Activated CD4-positive, alpha-beta T cell treated with anti-CD3 and anti-CD28 coated beads, Interleukin-2, amount 50 U/mL, for 16 hours (primary cell): ENCODE measurements around the gene MYH6.
"Not testable (repeated sequence)": the region's sequence is repeated elsewhere in the genome, so short reads cannot be mapped to it uniquely, and the experiment has no call there.

ENCODE experiments used
- DNase-seq: peaks from one replicate; pipeline ENCODE4 v3.0.0-alpha.2; 2020

The MYH6 gene

DNA sequence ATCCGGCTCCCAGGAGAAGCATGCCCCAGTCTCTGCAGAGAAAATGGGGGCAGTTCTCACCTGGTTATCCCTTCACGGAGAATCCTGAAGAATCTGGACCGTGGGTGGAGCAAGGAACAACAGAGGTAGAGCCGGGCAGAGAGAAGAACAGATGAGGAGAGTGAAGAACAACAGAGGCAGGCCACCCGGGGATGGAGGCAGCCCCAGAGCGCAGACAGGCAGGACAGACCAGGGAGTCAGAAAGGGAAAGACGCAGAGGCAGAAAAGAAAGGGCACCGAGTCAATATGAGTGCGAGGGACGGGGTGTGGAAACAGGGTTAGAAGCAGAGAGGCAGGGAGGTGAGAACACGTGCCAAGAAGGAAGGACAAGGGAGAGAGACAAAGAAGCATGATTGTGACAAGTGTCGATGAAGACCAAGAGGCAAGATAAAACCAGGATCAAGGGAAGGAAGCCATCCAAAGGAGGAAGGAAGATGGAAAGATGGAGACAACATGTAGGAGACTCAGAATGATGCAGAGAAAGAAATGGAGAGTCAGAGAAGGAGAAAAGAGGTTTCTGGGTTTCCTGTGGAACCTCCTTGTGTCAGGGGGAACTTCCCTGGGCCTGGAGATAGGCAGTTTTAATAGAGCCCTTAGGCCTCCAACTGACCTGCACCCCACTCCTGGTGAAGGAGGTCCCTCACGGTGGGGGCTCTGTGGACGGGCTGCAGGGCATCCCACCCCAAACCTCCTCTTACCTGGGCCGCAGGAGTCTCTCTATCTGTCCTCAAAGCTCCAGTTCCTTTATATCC is at the start of gene MYH6:
TSS of gene MYH6 (minus strand) at position 758 of the 791 bp plus-strand sequence. CDS start 1,050 bp downstream, outside the sequence.
- no peak for DNase-seq

DNA sequence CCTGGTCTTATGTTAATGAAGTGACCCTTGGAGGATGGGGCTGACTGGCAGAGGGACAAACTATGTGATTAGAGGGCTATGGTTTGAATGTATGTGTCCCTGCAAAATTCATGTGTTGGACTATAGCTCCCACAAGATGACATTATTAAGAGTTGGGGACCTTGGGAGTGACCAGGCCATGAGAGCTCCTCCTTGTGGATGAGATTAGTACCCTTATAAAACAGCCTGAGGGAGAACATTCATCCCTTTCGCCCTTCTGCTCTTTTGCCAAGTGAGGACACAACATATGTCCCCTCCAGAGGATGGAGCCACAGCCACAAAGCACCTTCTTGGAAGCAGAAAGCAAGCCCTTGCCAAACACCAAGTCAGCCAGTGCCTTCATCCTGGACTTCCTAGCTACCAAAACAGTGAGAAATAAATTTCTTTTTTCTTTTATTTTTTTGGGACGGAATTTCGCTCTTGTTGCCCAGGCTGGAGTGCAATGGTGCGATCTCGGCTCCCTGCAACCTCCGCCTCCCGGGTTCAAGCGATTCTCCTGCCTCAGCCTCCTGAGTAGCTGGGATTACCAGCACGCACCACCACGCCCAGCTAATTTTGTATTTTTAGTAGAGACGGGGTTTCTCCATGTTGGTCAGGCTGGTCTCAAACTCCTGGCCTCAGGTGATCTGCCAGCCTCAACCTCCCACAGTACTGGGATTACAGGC is 49.0 kb upstream of the MYH6 start:
- not testable (repeated sequence) for DNase-seq

- DNase-seq: no peak
These were observed 46.4 kb upstream of the MYH6 start for GRCh38 chr14:23454445-23454856.

DNA sequence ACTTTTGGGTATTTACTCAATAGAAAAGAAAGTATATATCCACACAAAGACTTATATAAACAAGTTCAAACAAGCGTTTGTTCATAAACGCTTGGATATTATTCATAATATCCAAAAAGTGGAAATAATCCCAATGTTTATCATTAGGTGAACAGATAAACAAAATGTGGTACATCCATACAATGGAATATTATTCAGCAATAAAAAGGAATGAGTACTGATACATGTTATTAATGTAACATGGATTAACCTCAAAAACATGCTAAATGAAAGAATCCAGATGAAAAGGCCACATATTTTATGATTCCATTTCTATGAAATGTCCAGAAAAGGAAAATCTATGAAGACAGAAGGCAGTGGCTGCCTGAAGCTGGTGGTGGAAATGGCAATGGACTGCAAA is 44.2 kb upstream of the MYH6 start:
- DNase-seq: no peak

DNA sequence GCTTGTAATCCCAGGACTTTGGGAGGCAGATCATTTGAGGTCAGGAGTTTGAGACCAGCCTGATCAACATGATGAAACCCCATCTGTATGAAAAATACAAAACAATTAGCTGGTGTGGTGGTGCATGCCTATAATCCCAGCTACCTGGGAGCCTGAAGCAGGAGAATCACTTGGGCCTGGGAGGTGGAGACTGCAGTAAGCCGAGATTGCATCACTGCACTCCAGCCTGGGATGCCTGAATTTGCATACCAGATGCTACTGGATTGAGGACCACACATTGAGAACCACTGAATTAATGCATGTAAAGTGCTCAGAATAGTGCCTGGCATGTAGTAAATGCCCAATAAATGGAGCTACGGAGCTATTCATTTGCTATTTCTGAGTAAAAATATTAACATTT is 42.3 kb upstream of the MYH6 start:
- no peak for DNase-seq

- no peak for DNase-seq
These were observed 41.2 kb upstream of the MYH6 start for GRCh38 chr14:23449314-23449713.

- DNase-seq: no peak
These were observed 39.6 kb upstream of the MYH6 start for GRCh38 chr14:23447361-23448350.

- DNase-seq: no peak
These were observed 38.3 kb upstream of the MYH6 start for GRCh38 chr14:23446291-23446851.

- no peak for DNase-seq
These were observed 37.7 kb upstream of the MYH6 start for GRCh38 chr14:23445773-23446172.

DNA sequence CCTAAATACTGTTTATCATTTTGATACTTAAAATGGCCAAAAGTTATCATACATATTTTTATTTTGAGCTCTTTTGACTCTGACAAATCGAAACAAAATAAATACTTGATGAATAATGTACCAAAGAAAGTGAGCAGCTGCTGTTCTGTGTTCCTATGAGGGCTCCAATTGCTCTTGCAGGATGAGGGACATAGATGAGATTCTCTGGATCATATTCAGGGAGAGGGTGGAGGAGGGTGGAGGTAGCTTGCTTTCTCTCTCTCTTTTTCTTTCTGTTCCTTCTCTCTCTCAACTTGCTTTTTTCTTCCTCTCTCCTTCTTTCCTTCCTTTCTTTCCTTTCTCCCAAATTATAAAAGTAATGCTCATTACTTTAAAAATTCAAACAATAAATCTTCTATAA is 36.2 kb upstream of the MYH6 start:
- no peak for DNase-seq

DNA sequence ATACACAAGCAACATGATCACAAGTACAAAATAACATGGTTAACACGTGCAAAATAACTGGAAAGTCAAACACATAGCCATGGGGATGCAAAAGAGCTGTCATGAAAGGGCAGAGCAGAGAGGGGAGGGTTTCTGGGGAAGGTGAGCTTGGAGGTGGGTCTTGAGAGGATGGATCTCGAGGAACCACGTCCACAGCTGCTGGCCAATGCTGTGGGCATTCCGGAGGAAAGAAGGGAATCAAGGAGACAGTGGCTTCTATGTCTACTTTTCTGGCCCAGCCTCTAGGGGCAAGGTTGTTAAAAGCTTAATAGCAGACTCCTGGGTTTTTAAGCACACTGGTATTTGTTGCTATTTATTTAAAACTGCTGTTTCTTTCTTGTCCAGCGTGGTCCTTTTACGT is 35.8 kb upstream of the MYH6 start:
- no peak for DNase-seq

DNA sequence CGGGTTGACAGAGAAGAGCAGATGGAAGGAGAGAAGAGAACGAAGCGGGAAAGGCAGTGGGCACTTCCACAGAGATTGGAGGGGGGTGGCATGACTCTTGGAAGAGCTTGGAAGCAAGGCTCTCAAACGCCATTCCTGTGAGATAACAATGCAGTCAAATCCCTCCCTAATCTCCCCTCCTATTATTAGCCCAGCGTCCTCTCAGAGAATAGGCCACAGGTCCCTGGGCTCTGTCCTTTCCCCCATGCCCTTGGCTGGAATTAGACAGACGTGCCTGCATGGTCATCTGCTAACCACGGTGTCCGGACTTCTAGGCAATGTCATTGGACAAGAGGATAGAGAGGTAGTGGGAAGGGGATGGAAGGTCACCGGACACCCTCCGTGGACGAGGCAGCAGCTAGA is 35.3 kb upstream of the MYH6 start:
- DNase-seq: no peak

- no peak for DNase-seq
These were observed 34.8 kb upstream of the MYH6 start for GRCh38 chr14:23442721-23443356.

DNA sequence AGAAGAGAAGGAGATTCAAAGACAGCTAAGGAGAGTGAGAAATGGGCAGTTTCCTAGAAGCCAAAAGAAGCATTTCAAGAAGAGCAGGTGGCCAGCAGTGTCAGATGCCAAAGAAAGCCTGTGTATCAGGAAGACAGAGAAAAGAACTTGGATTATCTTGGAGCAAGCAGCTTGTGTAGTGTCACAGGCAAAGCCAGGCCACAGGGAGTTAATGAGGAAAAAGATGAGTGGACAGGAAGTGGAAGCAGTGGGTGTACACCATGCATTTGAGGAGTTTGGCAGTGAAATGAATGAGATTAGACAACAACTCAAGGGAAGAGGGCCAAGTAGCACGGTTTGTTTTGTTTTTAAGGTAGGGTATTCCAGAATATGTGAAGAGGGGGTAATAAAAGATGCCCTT is 33.0 kb upstream of the MYH6 start:
- DNase-seq: no peak

DNA sequence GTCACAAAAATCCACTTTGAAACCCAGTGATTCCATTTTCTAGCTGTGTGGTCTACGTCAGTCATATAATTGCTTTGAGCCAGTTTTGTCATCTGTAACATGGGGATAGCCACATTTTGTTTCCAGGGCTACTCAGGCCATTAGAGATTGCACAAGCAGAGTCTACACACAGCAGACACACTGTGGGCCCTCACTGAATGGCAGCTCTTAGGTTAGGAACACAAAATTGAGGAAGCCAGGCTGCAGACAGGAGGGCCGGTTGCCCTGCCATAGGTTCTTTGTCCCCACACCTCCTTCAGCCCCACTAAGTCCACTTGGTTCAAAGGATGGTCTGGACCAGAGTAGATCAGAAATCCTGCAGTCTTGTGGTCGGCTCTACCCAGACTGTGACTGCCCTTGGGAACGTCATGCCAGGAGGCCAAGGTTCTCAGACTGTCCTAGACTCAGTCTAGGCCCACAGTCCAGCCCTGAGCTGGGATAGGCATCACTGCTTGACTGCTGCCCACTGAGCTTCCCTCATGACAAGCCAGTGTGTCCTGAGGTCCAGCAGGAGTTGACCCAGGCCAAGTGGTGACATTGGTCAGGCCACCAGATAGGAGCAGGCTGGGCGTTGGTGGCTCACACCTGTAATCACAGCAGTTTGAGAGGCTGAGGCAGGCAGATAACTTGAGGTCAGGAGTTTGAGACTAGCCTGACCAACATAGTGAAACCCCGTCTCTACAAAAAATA is 31.2 kb upstream of the MYH6 start:
- DNase-seq: no peak

- no peak for DNase-seq
These were observed 30.3 kb upstream of the MYH6 start for GRCh38 chr14:23438101-23438971.

GRCh38 chr14:23437133-23438100 is 29.3 kb upstream of the MYH6 start:
- no peak for DNase-seq

DNA sequence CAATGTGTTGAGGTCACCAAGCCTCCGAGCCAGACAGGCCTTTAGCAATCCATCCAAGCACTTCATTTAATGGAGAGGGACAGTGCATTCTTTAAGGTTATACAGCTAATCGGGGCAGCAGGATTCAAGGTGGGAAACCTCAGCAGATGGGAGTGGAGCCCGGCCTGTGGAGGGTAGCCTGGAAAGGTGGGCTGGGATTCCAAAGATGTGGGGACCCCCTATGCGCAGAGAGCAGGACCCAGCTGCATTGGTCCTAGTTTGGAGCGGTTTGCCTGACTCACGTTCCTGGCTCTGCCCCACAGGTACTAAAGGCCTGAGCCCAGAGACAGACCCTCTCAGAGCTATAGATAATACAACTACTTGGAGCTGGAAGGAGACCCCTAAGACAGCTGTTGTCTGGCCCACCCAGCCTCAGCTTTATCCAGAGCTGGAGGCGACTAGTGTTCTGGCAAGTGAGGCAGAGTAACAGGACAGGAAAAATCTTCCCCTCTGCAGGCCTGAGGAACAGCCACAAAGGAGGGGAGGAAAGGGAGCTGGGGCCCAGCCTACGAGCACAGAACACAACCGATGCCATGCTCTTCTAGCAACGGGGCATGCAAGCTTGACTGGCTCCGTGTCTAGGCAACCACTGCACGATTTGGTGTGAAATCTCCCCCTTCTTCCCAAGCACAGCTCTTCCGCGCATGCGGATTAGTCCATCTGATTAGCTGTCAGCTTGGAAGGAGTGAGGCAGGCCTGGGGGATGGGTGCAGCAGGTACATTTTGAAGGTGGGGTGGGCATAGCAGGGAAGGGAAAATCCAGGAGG is 28.5 kb upstream of the MYH6 start:
- no peak for DNase-seq
